Activated naive CD4-positive, alpha-beta T cell treated with anti-CD3 and anti-CD28 coated beads for 36 hours (primary cell): ENCODE data around the gene LCA5L. TPM values are rescaled to one million over a fixed set of nuclear protein-coding genes. Genes with fewer than 3 reads are reported as not detected.

Experiments
- CTCF ChIA-PET: fragments of 350-600 bp; sonication (Branson Sonifier 250); formaldehyde crosslinking; loops from one replicate; lab custom pipeline; 2021; ENCODE audit warnings: antibody characterized with exemption; lab: Charles Lee
- DNase-seq: peaks from one replicate; pipeline ENCODE4 v3.0.0-alpha.2; 2020
- H3K27ac Mint-ChIP-seq: one replicate; pipeline ENCODE4 v1.8.0; 2021; ENCODE audit warnings: mild to moderate bottlenecking, mixed read lengths
- H3K27me3 Mint-ChIP-seq: one replicate; pipeline ENCODE4 v1.8.0; 2021; ENCODE audit warnings: low read depth, mixed read lengths
- H3K36me3 Mint-ChIP-seq: one replicate; pipeline ENCODE4 v1.8.0; 2021; ENCODE audit warnings: low read depth, mixed read lengths
- H3K4me1 Mint-ChIP-seq: one replicate; pipeline ENCODE4 v1.8.0; 2021; ENCODE audit warnings: low read depth, mixed read lengths
- H3K4me3 Mint-ChIP-seq: one replicate; pipeline ENCODE4 v1.8.0; 2021; ENCODE audit warnings: mild to moderate bottlenecking, moderate library complexity, mixed read lengths
- H3K9me3 Mint-ChIP-seq: one replicate; pipeline ENCODE4 v1.8.0; 2021; ENCODE audit warnings: mixed read lengths
- intact Hi-C: fragments of 100-400 bp; cut with micrococcal nuclease; formaldehyde crosslinking; loops from one replicate; pipeline ENCODE4 v1.15.1; 2023
- total RNA-seq, 2 experiments: library from RNA; stranded (reverse); gene quantifications; one replicate each; pipeline ENCODE4 v1.2.3, GENCODE V29; 2021

Gene LCA5L
- total RNA-seq, 2 experiments from 2014 or later: 0.26 TPM; not detected in 1

GRCh38 chr21:39400173-39400572, 45.4 kb downstream of the LCA5L start:
- intact Hi-C loops: no loop called here
- no peaks in the 10 kb centered on the region for H3K9me3 Mint-ChIP-seq
- peaks cover 9% of the 10 kb centered on the region for H3K36me3 Mint-ChIP-seq
- H3K4me3 Mint-ChIP-seq: no peak overlapping the region
- no peak overlapping the region for H3K27ac Mint-ChIP-seq
- DNase-seq: no peak
- no peaks in the 10 kb centered on the region for H3K4me1 Mint-ChIP-seq
- CTCF ChIA-PET: interaction anchor here (0.5 to 1.5 kb wide), 3 partner anchors 41 to 200 kb away, joined by 3 to 5 read pairs (median 4); no protein-coding TSS in a partner anchor
- H3K27me3 Mint-ChIP-seq: no peaks in the 10 kb centered on the region

GRCh38 chr21:39397646-39398385, 47.8 kb downstream of the LCA5L start:
- Mint-ChIP-seq H3K36me3 (peaks cover 14% of the 10 kb centered on the region), H3K27me3 (no peaks in the 10 kb centered on the region), H3K4me1 (no peaks in the 10 kb centered on the region), H3K9me3 (no peaks in the 10 kb centered on the region), H3K4me3 (no peak overlapping the region), H3K27ac (no peak overlapping the region)
- no peak for DNase-seq
- CTCF ChIA-PET: interaction anchor here (1.3 kb wide), 1 partner anchor 44 kb away, joined by 6 read pairs; no protein-coding TSS in a partner anchor
- intact Hi-C loops: no loop called here

GRCh38 chr21:39392981-39393380, 52.6 kb downstream of the LCA5L start:
- DNase-seq: no peak
- no peak overlapping the region for H3K4me3 Mint-ChIP-seq
- intact Hi-C loops: no loop called here
- H3K9me3 Mint-ChIP-seq: no peaks in the 10 kb centered on the region
- no peak overlapping the region for H3K27ac Mint-ChIP-seq
- H3K4me1 Mint-ChIP-seq: peaks cover 10% of the 10 kb centered on the region
- peaks cover 23% of the 10 kb centered on the region for H3K36me3 Mint-ChIP-seq
- H3K27me3 Mint-ChIP-seq: no peaks in the 10 kb centered on the region
- CTCF ChIA-PET: interaction anchor here (0.6 kb wide), 1 partner anchor 322 kb away, joined by 3 read pairs; no protein-coding TSS in a partner anchor

- peaks cover 23% of the 10 kb centered on the region for H3K4me1 Mint-ChIP-seq
- intact Hi-C loops: no loop called here
- H3K27ac Mint-ChIP-seq: no peak overlapping the region
- DNase-seq: no peak
- no peaks in the 10 kb centered on the region for H3K9me3 Mint-ChIP-seq
- H3K36me3 Mint-ChIP-seq: peaks cover 17% of the 10 kb centered on the region
- H3K4me3 Mint-ChIP-seq: no peak overlapping the region
- H3K27me3 Mint-ChIP-seq: no peaks in the 10 kb centered on the region
- CTCF ChIA-PET: interaction anchor here (0.5 to 1.5 kb wide), 2 partner anchors 12 to 715 kb away, joined by 3 read pairs; no protein-coding TSS in a partner anchor
Observed at GRCh38 chr21:39390212-39390765, 55.3 kb downstream of the LCA5L start.

- intact Hi-C loops: loop anchor here (1.0 to 10.0 kb wide), 10 partner anchors 8 to 881 kb away; partner anchors contain the start of gene PSMG1
- CTCF ChIA-PET: no interaction called here
- Mint-ChIP-seq H3K4me1 (peaks cover 32% of the 10 kb centered on the region), H3K9me3 (no peaks in the 10 kb centered on the region), H3K27me3 (no peaks in the 10 kb centered on the region), H3K4me3 (peak overlapping the region; percentile 86), H3K27ac (no peak overlapping the region), H3K36me3 (peaks cover 12% of the 10 kb centered on the region)
- no peak for DNase-seq
Observed at GRCh38 chr21:39388811-39389155, 56.8 kb downstream of the LCA5L start.

GRCh38 chr21:39388038-39388810, 57.4 kb downstream of the LCA5L start:
- intact Hi-C loops: loop anchor here (1.0 to 10.0 kb wide), 10 partner anchors 8 to 881 kb away; partner anchors contain the start of gene PSMG1
- Mint-ChIP-seq H3K4me1 (peaks cover 32% of the 10 kb centered on the region), H3K9me3 (no peaks in the 10 kb centered on the region), H3K36me3 (peaks cover 12% of the 10 kb centered on the region), H3K27ac (peak overlapping the region; percentile 91), H3K27me3 (no peaks in the 10 kb centered on the region), H3K4me3 (peak overlapping the region; percentile 86)
- CTCF ChIA-PET: interaction anchor here (0.6 to 2.0 kb wide), 14 partner anchors 13 to 212 kb away, joined by 3 to 8 read pairs (median 4); partner anchors contain the start of genes BRWD1, HMGN1 and PSMG1
- peak; percentile 93 for DNase-seq

- DNase-seq: peak; percentile 95
- peaks cover 7% of the 10 kb centered on the region for H3K36me3 Mint-ChIP-seq
- peak overlapping the region; percentile 91 for H3K27ac Mint-ChIP-seq
- intact Hi-C loops: loop anchor here (1.0 to 10.0 kb wide), 13 partner anchors 7 to 880 kb away; partner anchors contain the start of genes ETS2, HMGN1, LCA5L and PSMG1
- H3K27me3 Mint-ChIP-seq: no peaks in the 10 kb centered on the region
- H3K4me3 Mint-ChIP-seq: peak overlapping the region; percentile 86
- H3K4me1 Mint-ChIP-seq: peaks cover 33% of the 10 kb centered on the region
- CTCF ChIA-PET: interaction anchor here (0.6 to 2.0 kb wide), 18 partner anchors 13 to 1964 kb away, joined by 3 to 8 read pairs (median 3); partner anchors contain the start of genes BRWD1, HMGN1 and PSMG1
- H3K9me3 Mint-ChIP-seq: no peaks in the 10 kb centered on the region
Observed at GRCh38 chr21:39387461-39388037, 58.0 kb downstream of the LCA5L start.

GRCh38 chr21:39386899-39387298, 58.7 kb downstream of the LCA5L start:
- no peak overlapping the region for H3K27ac Mint-ChIP-seq
- intact Hi-C loops: loop anchor here (1.0 to 10.0 kb wide), 9 partner anchors 38 to 880 kb away; partner anchors contain the start of genes ETS2, HMGN1 and LCA5L
- peaks cover 39% of the 10 kb centered on the region for H3K4me1 Mint-ChIP-seq

GRCh38 chr21:39386194-39386593, 59.4 kb downstream of the LCA5L start:
- no peaks in the 10 kb centered on the region for H3K27me3 Mint-ChIP-seq
- intact Hi-C loops: loop anchor here (5.0 to 10.0 kb wide), 6 partner anchors 244 to 879 kb away; no protein-coding TSS in a partner anchor
- peak; percentile 10 for DNase-seq
- H3K36me3 Mint-ChIP-seq: peaks cover 6% of the 10 kb centered on the region
- H3K4me3 Mint-ChIP-seq: peak overlapping the region; percentile 63
- no peak overlapping the region for H3K27ac Mint-ChIP-seq
- CTCF ChIA-PET: interaction anchor here (2.0 kb wide), 1 partner anchor 71 kb away, joined by 8 read pairs; no protein-coding TSS in a partner anchor
- H3K4me1 Mint-ChIP-seq: peaks cover 42% of the 10 kb centered on the region
- no peaks in the 10 kb centered on the region for H3K9me3 Mint-ChIP-seq

More at GRCh38 chr21:39386899-39387298, 58.7 kb downstream of the LCA5L start:
- CTCF ChIA-PET: interaction anchor here (0.6 to 2.0 kb wide), 7 partner anchors 24 to 1963 kb away, joined by 3 to 8 read pairs (median 3); partner anchors contain the start of genes BRWD1 and HMGN1
- Mint-ChIP-seq H3K27me3 (no peaks in the 10 kb centered on the region), H3K36me3 (peaks cover 6% of the 10 kb centered on the region), H3K9me3 (no peaks in the 10 kb centered on the region), H3K4me3 (no peak overlapping the region)
- DNase-seq: no peak

GRCh38 chr21:39385299-39386145, 60.1 kb downstream of the LCA5L start:
- H3K27ac Mint-ChIP-seq: peak overlapping the region; percentile 18
- CTCF ChIA-PET: no interaction called here
- H3K9me3 Mint-ChIP-seq: no peaks in the 10 kb centered on the region
- peak overlapping the region; percentile 63 for H3K4me3 Mint-ChIP-seq
- intact Hi-C loops: loop anchor here (5.0 to 10.0 kb wide), 6 partner anchors 243 to 878 kb away; no protein-coding TSS in a partner anchor
- peak; percentile 60 for DNase-seq
- H3K36me3 Mint-ChIP-seq: peaks cover 5% of the 10 kb centered on the region
- H3K4me1 Mint-ChIP-seq: peaks cover 47% of the 10 kb centered on the region
- no peaks in the 10 kb centered on the region for H3K27me3 Mint-ChIP-seq
